Left lung (tissue), 10 donors: ENCODE data around the gene RNF144A. TPM values are rescaled to one million over a fixed set of nuclear protein-coding genes. Genes with fewer than 3 reads are reported as not detected.
A peak's percentile ranks its signal among the peaks of the same experiment; 100 is the strongest.

ENCODE experiments used
- ATAC-seq: fragments of 200-7000 bp; cut with Tn5 transposase; one replicate; pipeline ENCODE4 v1.9.1; 2020; ENCODE audit warnings: moderate library complexity
- DNase-seq, 4 donors: peaks; one replicate each; pipeline ENCODE4 v3.0.0-alpha.2; 2013 to 2020
- H3K27ac ChIP-seq, 2 donors: fragments of 200-600 bp; sonication (generic) in 1 of 2; one replicate each; pipeline versions ENCODE4 v1.5.0 to v1.8.0; 2020 to 2021
- H3K27me3 ChIP-seq, 2 donors: fragments of 200-600 bp; sonication (generic) in 1 of 2; one replicate each; pipeline versions ENCODE4 v1.5.0 to v1.8.0; 2020 to 2021
- H3K36me3 ChIP-seq, 2 donors: fragments of 200-600 bp; sonication (generic) in 1 of 2; one replicate each; pipeline versions ENCODE4 v1.5.0 to v1.8.0; 2020 to 2021
- H3K4me1 ChIP-seq, 2 donors: fragments of 200-600 bp; one replicate each; pipeline ENCODE4 v1.8.0; 2021
- H3K4me3 ChIP-seq, 2 donors: fragments of 200-600 bp; sonication (generic) in 1 of 2; one replicate each; pipeline versions ENCODE4 v1.5.0 to v1.8.0; 2020 to 2021; ENCODE audit warnings: mild to moderate bottlenecking in 1 of 2
- H3K9me3 ChIP-seq, 2 donors: fragments of 200-600 bp; sonication (generic) in 1 of 2; one replicate each; pipeline versions ENCODE4 v1.5.0 to v1.8.0; 2020 to 2021
- CTCF ChIP-seq, 2 donors: fragments of 200-600 bp; sonication (generic) in 1 of 2; IDR thresholded peaks; one replicate each; pipeline versions ENCODE4 v1.5.0 to v1.8.0; 2021; ENCODE audit warnings: antibody characterized with exemption in 2 of 2
- intact Hi-C, 2 donors: fragments of 100-400 bp; cut with DNase I; formaldehyde crosslinking; loops; one replicate each; pipeline versions ENCODE4 v1.11.2 to v1.14.2; 2022
- polyA plus RNA-seq, 6 donors: library from polyadenylated mRNA; unstranded; fragments of 120-200 nt; gene quantifications; one replicate each; pipeline ENCODE4 v1.2.1, GENCODE V29; 2013; ENCODE audit not compliant: insufficient read length in 6 of 6
- total RNA-seq, 2 donors: library from RNA; stranded (reverse); fragmentation: NEBNext Ultra II Directional; extraction: Animal tissue kit (Norgen Biotek cat#: 25700); gene quantifications; one replicate each; pipeline ENCODE4 v1.2.1, GENCODE V29; 2021
- donor health status: DM: no; HTN: yes; CAD: no.
- donor health status: DM: no; HTN: no; CAD: no.

Gene RNF144A
- total and polyA plus RNA-seq, 8 donors: 9.9 to 36.5 (median 30.7) TPM

GRCh38 chr2:6975988-6976387, 58.8 kb downstream of the RNF144A start:
- no peak overlapping the region for H3K27ac ChIP-seq
- no peaks in the 10 kb centered on the region for H3K36me3 ChIP-seq
- no peak for TF ChIP-seq CTCF (IDR thresholded peaks at IDR 0.05)
- no peak overlapping the region for H3K4me3 ChIP-seq
- peaks cover 5 to 6% of the 10 kb centered on the region in 2 donors for H3K4me1 ChIP-seq
- no peaks in the 10 kb centered on the region for H3K9me3 ChIP-seq
- DNase-seq (no peak), ATAC-seq (no peak)
- intact Hi-C loops: no loop called here
- H3K27me3 ChIP-seq: no peaks in the 10 kb centered on the region

- Histone ChIP-seq H3K36me3 (no peaks in the 10 kb centered on the region), H3K4me3 (no peak overlapping the region), H3K27me3 (no peaks in the 10 kb centered on the region), H3K9me3 (no peaks in the 10 kb centered on the region), H3K27ac (peak overlapping the region; percentile 0 to 40), H3K4me1 (peaks cover 5 to 6% of the 10 kb centered on the region in 2 donors)
- TF ChIP-seq CTCF (IDR thresholded peaks at IDR 0.05): no peak
- intact Hi-C loops: no loop called here
- ATAC-seq (peak; percentile 81), DNase-seq (peak in 2 of 4 donors; percentile 33 to 64)
These were observed 60.0 kb downstream of the RNF144A start for GRCh38 chr2:6977113-6977741.

- no peaks in the 10 kb centered on the region for H3K27me3 ChIP-seq
- no peak overlapping the region for H3K4me3 ChIP-seq
- intact Hi-C loops: no loop called here
- peak overlapping the region in 1 of 2 donors; percentile 7 for H3K27ac ChIP-seq
- DNase-seq (no peak), ATAC-seq (no peak)
- H3K4me1 ChIP-seq: peaks cover 5 to 11% of the 10 kb centered on the region in 2 donors
- TF ChIP-seq CTCF (IDR thresholded peaks at IDR 0.05): no peak
- H3K9me3 ChIP-seq: no peaks in the 10 kb centered on the region
- H3K36me3 ChIP-seq: no peaks in the 10 kb centered on the region
These were observed 60.6 kb downstream of the RNF144A start for GRCh38 chr2:6977786-6978185.

DNA sequence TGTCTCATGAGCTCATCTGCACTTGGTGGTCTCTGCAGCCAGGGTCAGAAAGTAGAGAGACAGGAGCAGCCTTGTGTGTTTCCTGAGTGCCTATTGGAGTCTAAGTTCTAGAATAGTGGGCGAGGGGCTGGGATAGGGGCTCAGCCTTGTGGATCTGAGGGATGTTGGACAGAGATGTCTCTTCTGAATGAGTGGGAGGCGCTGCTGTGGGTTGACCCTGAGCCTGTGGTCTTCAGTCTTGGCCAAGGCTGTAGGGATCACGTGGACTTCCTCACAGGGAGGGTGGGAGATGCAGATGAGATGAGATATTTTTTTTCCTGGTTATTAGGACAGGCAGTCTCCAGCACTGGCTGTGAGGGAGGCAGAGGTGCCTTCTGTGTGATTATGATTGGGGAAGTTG, 61.8 kb downstream of the RNF144A start:
- ATAC-seq: no peak
- Histone ChIP-seq H3K4me3 (no peak overlapping the region), H3K27me3 (no peaks in the 10 kb centered on the region), H3K9me3 (no peaks in the 10 kb centered on the region), H3K4me1 (peaks cover 5 to 17% of the 10 kb centered on the region in 2 donors), H3K27ac (no peak overlapping the region), H3K36me3 (no peaks in the 10 kb centered on the region)
- TF ChIP-seq CTCF (IDR thresholded peaks at IDR 0.05): no peak
- intact Hi-C loops: no loop called here
- no peak for DNase-seq

- Histone ChIP-seq H3K4me3 (no peak overlapping the region), H3K27me3 (no peaks in the 10 kb centered on the region), H3K9me3 (no peaks in the 10 kb centered on the region), H3K36me3 (no peaks in the 10 kb centered on the region), H3K27ac (peak overlapping the region in 1 of 2 donors; percentile 4), H3K4me1 (peaks cover 13 to 28% of the 10 kb centered on the region in 2 donors)
- ATAC-seq (no peak), DNase-seq (no peak)
- intact Hi-C loops: no loop called here
- TF ChIP-seq CTCF (IDR thresholded peaks at IDR 0.05): no peak
These were observed 65.2 kb downstream of the RNF144A start for GRCh38 chr2:6982449-6982848.
